Measurements from ENCODE around the gene PDE10A. TPM values are rescaled to one million over a fixed set of nuclear protein-coding genes. Genes with fewer than 3 reads are reported as not detected.

The PDE10A gene
- total RNA-seq, 1 donor from 2014 or later, result 14.0 TPM

DNA sequence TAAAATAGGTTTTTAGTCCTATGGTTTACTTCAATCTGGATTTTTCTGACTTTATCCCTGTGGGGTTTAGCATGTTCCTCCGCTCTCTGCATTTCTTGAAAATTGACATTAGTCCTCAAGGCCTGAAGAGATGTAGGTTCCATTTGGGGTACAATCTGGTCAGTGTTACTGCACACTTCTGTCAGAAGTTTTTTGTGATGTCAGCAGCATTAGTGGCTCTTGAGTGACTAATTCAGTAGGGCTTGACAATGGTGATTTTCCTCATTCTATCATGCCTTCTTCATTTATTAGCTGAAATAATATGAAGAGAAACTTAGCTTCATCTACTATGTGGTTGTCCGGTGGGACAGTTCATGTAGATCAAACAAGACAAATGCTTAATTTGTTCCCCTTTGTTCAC is 114.6 kb downstream of the PDE10A start:
- DNase-seq, result no peak

- peak; percentile 41 for DNase-seq
Measured at GRCh38 chr6:165545806-165546205, 117.2 kb downstream of the PDE10A start.

DNA sequence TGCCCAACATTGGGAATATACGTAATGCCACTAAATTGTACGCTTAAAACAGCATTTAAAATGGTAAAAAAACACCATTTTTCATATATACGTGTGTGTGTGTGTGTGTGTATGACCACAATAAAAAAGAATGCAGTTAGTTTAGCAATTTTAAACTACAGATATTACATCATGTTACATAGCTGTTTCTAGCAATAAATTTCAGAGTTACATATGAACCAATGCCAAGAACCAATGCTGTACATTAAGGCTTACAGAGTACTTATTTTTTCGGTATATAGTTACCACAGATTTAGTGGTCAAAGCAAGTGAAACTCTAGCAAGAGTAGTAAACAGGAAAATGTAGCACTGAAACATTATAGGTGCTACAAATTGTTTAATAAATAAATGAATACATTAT is 119.3 kb downstream of the PDE10A start:
- DNase-seq, result no peak

GRCh38 chr6:165536911-165537310 is 126.1 kb downstream of the PDE10A start:
- DNase-seq, result no peak

DNA sequence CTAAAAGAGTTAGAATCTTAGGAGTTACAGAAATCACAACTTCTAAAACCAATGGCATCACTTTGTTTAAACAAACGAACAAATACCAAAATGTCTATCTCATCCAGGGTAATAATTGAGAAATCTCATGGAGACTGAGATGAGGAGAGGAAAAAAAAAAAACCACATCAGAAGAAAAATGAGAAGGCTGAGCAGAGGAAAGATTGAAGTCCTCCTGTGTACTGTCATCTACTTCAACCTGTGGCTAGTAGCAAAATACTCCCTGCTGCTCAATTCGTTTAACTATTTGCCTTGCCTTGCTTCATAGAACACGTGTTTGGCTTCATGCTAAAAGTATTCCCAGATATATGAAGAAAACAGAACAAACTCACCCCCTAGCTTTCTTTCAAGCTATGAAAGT is 143.7 kb downstream of the PDE10A start:
- DNase-seq, result no peak

DNA sequence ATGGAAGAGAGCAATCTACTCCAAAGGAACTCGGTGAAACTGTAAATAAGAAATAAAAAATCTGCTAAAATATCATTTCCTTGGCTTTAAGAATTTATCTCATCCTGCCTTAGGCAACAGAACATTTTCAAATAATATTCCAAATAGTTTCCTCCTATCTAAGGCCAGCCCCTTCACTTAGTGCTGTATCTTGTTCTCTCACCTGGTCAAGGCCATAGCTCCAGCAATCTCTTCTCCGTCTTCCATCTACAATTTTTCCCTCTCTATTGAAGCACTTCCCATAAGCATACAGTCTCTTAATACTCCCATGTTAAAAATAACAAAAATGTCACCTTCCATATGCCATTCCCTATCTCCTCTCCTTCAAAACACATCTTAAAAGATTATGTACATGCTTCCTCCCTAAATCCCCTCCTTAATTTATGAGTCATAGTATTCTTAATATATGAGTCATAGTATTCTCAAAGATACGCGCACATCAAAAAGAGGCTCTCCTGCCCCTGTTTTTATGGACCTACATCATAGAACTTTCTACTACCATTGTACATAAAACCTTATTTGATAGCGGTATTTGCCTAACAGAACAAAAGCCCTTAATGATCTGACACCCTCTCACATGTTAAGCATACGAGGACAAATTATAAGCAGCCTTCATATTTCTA is 146.9 kb downstream of the PDE10A start:
- DNase-seq, result no peak

DNA sequence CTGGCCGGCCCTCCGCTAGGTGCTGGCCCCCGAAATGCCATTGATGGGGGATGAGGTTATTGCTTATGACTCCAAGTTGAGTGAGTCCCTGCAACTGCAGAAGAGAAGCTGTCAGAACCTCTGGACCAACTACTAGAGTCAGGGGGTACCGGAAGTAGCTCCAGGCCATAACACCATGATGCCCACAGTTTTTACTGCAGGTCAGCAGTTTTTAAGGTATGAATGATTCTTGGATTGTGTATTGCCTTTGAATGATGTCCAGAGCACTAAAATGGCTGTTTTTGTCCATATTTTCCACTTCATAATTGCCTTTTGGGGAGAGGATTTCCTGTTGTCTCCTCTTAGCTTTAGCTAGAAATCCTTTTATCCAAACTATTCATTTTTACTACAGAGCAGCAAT is 148.4 kb downstream of the PDE10A start:
- DNase-seq, result no peak

DNA sequence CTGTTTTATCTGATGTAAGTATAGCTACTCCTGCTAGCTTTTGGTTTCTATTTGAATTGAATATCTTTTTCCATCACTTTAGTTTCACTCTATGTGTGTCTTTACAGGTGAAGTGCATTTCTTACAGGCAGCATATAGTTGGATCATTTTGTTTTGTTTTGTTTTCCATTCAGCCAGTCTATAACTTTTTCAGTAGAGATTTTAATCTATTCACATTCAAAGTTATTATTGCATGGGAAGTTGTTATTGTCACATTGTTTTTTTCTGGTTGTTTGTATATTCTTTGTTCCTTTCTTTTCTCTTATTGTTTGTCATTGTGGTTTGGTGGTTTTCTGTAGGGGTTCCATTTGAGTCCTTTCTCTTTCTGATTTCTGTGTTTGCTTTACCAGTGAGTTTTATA is 151.2 kb downstream of the PDE10A start:
- no peak for DNase-seq

GRCh38 chr6:165508321-165508869 is 154.6 kb downstream of the PDE10A start:
- no peak for DNase-seq

DNA sequence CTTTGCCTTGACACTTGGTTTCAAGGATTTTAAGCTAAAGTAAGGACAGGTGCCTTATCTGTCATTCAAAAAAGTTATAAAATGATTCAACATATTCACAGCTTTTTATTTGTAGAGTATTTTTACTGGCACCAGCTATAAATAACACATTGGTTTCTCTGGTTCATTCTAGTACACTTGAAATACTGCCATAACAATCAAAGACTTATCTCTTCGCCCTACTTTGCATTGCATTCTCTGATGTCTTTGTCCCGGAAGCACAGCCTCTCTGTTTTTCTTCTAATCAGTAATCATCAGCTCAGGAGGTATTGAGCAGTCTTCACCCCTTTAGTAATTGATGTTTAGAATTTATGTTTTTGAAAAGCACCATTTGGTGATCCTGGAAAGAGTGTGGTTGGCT is 156.4 kb downstream of the PDE10A start:
- no peak for DNase-seq

DNA sequence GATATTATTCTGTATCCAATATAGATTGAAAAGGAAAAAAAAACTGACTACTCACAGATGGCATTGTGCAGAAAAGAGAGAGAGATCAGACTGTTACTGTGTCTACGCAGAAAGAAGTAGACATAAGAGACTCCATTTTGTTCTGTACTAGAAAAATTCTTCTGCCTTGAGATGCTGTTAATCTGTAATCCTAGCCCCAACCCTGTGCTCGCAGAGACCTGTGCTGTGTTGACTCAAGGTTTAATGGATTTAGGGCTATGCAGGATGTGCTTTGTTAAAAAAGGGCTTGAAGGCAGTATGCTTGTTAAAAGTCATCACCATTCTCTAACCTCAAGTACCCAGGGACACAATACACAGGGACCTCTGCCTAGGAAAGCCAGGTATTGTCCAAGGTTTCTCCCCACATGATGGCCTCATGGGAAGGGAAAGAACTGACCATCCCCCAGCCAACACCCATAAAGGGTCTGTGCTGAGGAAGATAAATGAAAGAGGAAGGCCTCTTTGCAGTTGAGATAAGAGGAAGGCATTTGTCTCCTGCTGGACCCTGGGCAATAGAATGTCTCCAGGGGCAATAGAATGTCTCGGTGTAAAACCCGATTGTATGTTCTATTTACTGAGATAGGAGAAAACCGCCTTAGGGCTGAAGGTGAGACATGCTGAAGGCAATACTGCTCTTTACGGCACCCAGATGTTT is 162.7 kb downstream of the PDE10A start:
- peak; percentile 35 for DNase-seq

- no peak for DNase-seq
Measured at GRCh38 chr6:165497472-165497871, 165.6 kb downstream of the PDE10A start.

DNA sequence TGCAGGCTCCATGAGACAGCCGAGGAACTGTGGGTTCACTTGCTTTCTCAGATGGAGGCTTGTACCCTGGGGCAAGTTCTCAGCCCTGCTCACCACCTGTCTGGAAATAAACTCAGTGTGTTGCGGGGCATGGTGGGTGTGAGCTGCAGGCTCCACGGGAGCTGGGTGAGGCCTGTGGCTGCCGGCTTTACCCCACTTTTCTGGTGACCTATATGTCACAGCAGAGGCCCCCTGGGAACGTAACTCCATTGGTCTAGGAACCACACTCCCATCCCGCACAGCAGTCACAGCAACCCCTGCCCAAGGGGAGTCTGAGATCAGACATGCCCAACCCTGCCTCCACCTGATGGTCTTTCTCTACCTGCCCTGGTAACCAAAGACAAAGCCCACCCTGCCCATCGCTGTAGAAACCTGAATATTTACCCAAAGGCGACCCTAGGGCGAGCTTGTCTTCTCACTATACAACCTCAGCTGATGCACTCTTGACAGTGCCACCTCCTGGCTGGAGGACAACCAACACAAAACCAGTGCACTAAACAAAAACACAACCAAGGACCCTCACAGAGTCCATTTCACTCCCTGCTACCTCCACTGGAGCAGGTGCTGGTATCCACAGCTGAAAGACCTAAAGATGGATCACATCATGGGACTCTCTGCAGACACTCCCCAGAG is 174.3 kb downstream of the PDE10A start:
- no peak for DNase-seq

- DNase-seq, result no peak
Measured at GRCh38 chr6:165487950-165488349, 175.1 kb downstream of the PDE10A start.

DNA sequence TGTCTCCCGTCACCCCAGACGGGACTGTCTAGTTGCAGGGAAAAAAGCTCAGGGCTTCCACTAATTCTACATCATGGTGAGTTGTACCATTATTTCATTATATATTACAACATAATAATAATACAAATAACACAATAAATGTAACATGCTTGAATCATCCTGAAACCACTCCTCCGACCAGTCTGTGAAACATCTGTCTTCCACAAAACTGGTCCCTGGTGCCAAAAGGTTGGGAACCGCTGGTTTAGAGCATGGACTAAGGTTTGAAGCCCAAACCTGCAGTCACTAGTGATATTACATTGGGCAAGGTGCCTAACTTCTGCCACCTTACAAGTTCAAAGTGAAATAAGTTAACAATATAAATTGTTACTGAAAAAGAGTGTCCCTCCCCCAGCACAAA is 175.7 kb downstream of the PDE10A start:
- no peak for DNase-seq

DNA sequence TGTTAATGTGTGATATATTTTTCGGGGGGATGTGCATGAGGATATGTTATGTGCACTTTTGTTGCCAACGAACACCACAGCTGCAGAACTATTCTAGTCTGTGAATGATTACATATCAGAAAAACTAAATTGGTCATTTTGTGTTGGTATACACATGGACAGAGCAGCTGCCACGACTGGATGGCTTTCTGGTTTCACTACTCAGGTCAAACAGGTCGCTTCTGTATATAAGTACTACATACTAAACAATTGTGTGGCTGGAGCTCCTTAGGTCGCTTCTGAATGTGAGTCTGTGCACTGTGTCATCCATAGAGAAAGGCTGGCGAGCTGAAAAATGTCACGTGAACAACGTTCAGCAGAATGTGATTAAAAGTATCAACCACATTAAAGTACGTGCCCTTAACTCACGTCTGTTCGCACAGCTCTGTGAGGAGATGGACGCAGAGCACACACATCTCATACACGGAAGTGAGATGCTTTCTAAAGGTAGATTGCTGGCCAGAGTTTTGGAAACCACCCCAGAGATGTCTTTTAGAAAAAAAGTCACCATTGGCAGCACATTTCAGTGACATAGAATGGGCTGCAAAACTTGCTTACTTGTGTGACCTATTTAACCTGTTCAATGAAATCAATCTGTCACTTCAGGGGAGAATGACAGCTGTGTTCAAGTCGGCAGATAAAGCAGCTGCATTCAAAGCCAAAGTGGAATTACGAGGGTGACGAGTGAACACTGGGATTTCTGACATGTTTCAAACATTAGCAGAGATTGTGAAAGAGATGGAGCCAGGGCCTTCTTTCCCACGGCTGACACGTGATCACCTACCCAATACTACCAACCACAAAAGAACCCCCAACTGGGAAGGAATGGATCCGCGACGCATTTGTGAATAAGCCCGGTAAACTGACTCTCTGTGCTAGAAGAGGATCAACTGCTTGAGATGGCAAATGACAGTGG is 176.6 kb downstream of the PDE10A start:
- DNase-seq, result no peak

DNA sequence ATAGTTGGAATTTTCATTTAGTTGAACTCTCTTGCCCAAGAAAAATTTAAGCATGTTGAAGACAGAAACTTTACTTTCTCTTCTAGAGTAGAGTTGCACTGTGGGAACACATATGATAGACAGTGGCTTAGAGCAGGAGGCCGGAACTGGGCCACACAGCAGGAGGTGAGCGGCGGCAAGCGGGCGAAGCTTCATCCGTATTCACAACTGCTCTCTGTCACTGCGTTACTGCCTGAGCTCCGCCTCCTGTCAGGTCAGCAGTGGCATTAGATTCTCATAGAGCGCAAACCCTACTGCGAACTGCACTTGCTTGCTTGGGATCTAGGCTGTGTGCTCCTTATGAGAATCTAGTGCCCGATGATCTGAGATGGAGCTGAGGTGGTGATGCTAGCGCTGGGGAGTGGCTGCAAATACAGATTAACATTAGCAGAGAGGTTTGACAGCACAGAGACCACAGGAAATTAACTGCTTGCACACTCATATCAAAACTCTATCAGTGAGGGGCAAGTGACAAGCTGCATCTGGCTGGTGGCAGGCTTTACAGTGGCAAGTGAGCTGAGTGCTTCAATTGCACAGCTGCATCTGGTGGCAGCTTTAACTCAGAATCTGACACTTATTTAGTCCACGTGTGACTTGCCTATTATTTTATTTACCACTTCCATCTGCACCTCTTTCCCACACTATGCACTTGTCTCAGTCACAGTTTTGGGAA is 178.7 kb downstream of the PDE10A start:
- DNase-seq, result no peak

DNA sequence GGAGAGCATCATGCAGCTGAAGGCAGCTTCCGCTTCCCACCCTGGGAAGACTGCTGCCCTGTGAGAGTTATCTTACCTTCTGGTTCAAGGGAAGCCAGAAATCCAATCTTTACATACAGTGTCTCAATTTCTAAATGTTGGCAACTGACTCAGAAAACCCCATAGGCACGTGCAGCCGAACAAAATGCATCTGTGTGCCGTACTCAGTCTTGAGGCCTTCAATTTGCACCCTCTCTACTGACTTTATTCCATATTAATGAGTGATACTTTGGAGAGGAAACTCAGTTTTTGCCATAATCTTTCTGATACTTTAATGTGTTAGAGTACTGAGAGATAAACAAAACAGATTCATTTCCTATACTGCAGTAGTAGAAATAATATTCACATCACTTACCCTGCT is 181.1 kb downstream of the PDE10A start:
- DNase-seq, result no peak

- DNase-seq, result no peak
Measured at GRCh38 chr6:165480916-165481315, 182.1 kb downstream of the PDE10A start.

DNA sequence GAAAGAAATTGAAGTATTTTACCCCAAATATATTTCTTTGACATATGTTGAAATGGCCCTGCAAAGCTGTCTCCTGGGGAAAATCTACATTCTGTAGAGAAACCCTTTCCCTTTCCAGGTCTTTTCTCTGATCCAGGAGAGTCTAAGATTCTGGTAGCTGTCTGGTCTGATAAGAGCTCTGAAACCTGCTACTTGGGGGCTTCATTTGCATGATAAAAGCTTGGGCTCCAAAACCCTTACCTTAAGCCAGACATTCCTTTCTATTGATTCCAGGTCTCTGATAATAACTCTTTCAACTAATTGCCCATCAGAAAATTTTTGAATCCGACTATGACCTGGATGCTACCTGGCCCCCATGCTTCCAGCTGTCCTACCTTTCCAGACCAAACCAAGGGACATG is 184.5 kb downstream of the PDE10A start:
- no peak for DNase-seq

GRCh38 chr6:165469483-165469882 is 193.6 kb downstream of the PDE10A start:
- no peak for DNase-seq

All from tongue (tissue), 2 donors.